ENCODE measurements around the gene SNX5. TPM values are rescaled to one million over a fixed set of nuclear protein-coding genes. Genes with fewer than 3 reads are reported as not detected.
A peak's percentile ranks its signal among the peaks of the same experiment; 100 is the strongest.

Gene SNX5
- total RNA-seq, 1 experiment from 2014 or later = 170 TPM

DNA sequence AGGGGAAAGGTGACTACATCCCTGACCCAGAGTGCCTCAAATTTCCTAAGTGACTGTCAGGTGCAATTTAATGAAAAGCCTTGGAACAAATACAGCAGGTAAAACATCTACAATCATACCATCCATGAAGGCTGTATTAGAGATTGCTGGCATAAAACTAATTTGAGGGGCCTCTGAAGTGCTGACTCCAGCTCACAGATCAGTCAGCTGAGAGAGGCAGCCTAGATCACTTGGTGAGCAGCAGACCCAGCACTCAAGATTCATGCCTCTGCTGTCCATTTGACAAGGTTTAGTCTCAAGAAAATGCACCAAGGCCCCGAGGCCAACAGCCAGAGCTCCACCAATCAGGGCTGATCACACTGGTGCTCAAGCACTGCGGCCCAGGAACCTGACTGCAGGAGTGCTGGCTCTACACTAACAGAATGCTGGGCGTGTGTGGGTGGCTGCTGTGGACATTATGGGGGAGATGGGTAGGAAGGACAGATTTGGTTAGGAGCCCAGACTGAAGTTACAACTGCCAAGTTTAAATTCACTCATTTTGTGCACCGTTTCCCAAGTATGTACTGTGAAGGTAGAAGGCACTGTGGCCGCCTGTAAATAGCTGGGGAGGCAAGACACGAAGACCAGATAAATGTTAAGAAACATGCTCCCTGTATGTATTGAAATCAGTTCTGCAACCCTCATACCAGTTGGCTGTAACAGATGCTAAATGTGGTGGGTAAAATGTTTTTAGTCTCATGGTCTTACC, 28.2 kb downstream of the SNX5 start:
- CTCF ChIA-PET = interaction anchor here (0.6 to 1.3 kb wide), 5 partner anchors 9 to 218 kb away, joined by 3 read pairs; no protein-coding TSS in a partner anchor
- no TSS peak for BruUV-seq (replicated peaks)
- no peak for DNase-seq (ENCODE audit: unreplicated experiment)
- no peaks in the 10 kb centered on the region for H3K27me3 Mint-ChIP-seq (ENCODE audit: insufficient read depth, unreplicated experiment)
- no peak overlapping the region for H3K27ac Mint-ChIP-seq (ENCODE audit: low read depth, unreplicated experiment)
- no peaks in the 10 kb centered on the region for H3K9me3 Mint-ChIP-seq (ENCODE audit: unreplicated experiment)
- intact Hi-C loops (cut with micrococcal nuclease) = no loop called here
- H3K4me3 Mint-ChIP-seq (ENCODE audit: unreplicated experiment) = no peak overlapping the region
- H3K4me1 Mint-ChIP-seq (ENCODE audit: insufficient read depth, unreplicated experiment) = no peaks in the 10 kb centered on the region
- TF ChIP-seq, protein P1, sequence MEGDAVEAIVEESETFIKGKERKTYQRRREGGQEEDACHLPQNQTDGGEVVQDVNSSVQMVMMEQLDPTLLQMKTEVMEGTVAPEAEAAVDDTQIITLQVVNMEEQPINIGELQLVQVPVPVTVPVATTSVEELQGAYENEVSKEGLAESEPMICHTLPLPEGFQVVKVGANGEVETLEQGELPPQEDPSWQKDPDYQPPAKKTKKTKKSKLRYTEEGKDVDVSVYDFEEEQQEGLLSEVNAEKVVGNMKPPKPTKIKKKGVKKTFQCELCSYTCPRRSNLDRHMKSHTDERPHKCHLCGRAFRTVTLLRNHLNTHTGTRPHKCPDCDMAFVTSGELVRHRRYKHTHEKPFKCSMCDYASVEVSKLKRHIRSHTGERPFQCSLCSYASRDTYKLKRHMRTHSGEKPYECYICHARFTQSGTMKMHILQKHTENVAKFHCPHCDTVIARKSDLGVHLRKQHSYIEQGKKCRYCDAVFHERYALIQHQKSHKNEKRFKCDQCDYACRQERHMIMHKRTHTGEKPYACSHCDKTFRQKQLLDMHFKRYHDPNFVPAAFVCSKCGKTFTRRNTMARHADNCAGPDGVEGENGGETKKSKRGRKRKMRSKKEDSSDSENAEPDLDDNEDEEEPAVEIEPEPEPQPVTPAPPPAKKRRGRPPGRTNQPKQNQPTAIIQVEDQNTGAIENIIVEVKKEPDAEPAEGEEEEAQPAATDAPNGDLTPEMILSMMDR (IDR thresholded peaks at IDR 0.05; ENCODE audit: unreplicated experiment) = no peak
- POLR2A ChIA-PET = interaction anchor here (1.3 kb wide), 1 partner anchor 19 kb away, joined by 3 read pairs; no protein-coding TSS in a partner anchor
- H3K36me3 Mint-ChIP-seq (ENCODE audit: insufficient read depth, unreplicated experiment) = peaks cover 68% of the 10 kb centered on the region

DNA sequence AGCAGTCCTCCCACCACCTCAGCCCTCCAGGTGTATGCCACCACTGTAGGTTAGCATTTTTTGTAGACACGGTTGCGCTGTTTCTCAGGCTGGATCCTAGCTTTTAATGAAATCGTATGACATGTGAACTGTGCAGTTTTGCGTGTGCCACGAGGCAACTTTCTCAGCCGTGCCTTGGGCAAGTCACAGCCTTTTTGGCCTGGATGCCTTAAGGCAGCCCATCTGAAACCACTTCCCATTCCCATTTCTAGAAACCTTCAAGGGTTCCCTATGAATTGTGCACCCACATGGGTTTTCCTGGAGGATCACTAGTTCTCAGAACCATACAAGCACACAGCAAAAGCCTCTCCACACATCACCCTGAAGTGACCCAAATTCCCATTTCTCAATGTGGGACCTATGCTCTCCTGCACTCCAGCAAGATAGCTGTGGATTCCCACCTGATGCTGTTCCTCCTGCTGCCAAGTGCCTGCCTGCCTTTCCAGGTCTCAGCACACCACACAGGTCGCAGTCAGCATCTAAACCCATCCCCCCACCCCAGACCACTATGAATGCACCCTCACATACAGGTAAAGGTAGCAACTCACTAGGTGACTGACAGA, 28.9 kb downstream of the SNX5 start:
- ChIA-PET CTCF (interaction anchor here (0.6 to 2.2 kb wide), 10 partner anchors 9 to 217 kb away, joined by 3 to 11 read pairs (median 3); no protein-coding TSS in a partner anchor), POLR2A (interaction anchor here (1.3 to 2.5 kb wide), 2 partner anchors 9 to 20 kb away, joined by 3 to 9 read pairs; no protein-coding TSS in a partner anchor)
- no peaks in the 10 kb centered on the region for H3K4me1 Mint-ChIP-seq (ENCODE audit: insufficient read depth, unreplicated experiment)
- intact Hi-C loops (cut with micrococcal nuclease) = loop anchor here (2.0 kb wide), 1 partner anchor 435 kb away; no protein-coding TSS in a partner anchor
- H3K27ac Mint-ChIP-seq (ENCODE audit: low read depth, unreplicated experiment) = no peak overlapping the region
- no peak overlapping the region for H3K4me3 Mint-ChIP-seq (ENCODE audit: unreplicated experiment)
- DNase-seq (ENCODE audit: unreplicated experiment) = no peak
- TF ChIP-seq, protein P1 (IDR thresholded peaks at IDR 0.05; ENCODE audit: unreplicated experiment) = no peak
- H3K36me3 Mint-ChIP-seq (ENCODE audit: insufficient read depth, unreplicated experiment) = peaks cover 62% of the 10 kb centered on the region
- H3K9me3 Mint-ChIP-seq (ENCODE audit: unreplicated experiment) = no peaks in the 10 kb centered on the region
- BruUV-seq (replicated peaks) = TSS peak; percentile 7
- H3K27me3 Mint-ChIP-seq (ENCODE audit: insufficient read depth, unreplicated experiment) = no peaks in the 10 kb centered on the region

DNA sequence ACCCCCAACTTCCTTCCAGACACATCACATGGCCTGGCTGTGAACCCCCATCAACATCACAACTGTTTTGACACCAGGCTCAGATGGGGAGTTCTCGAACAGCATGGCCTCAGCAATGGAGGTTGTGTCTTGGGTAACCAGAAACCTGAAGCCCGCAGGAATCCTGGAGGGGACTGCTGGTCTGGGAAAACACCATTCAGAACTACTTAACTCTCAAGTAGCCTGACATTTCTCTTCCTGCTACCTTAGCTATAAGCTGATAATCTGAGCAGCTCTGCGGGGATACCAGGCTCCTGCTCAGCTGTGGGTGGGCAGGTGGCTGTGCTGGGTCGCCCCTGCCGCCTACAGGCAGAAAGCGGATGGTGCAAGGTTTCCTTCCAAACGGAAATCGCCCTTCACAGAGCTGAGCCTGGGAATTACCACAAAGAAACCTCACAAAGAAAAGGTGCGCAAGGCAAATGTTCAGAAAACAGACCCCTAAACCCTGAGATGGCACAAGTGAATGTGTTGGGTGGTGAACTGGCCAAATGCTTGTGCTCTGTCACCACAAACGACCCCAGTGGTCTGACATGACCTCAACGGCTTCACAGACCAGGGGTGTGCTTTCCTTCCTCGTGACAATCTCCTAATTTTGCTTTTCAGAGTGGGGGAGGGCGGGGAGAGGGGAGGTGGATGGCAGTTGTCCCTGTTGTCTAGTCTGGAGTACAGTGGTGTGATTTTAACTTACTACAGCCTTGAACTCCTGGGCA, 29.5 kb downstream of the SNX5 start:
- no peaks in the 10 kb centered on the region for H3K4me1 Mint-ChIP-seq (ENCODE audit: insufficient read depth, unreplicated experiment)
- H3K27ac Mint-ChIP-seq (ENCODE audit: low read depth, unreplicated experiment) = no peak overlapping the region
- peak; percentile 57 for DNase-seq (ENCODE audit: unreplicated experiment)
- TF ChIP-seq, protein P1 (IDR thresholded peaks at IDR 0.05; ENCODE audit: unreplicated experiment) = peak; percentile 54
- H3K36me3 Mint-ChIP-seq (ENCODE audit: insufficient read depth, unreplicated experiment) = peaks cover 55% of the 10 kb centered on the region
- POLR2A ChIA-PET = interaction anchor here (0.8 to 2.5 kb wide), 6 partner anchors 9 to 224 kb away, joined by 3 to 9 read pairs (median 3); no protein-coding TSS in a partner anchor
- CTCF ChIA-PET = interaction anchor here (0.8 to 2.8 kb wide), 10 partner anchors 9 to 60 kb away, joined by 3 to 11 read pairs (median 4); no protein-coding TSS in a partner anchor
- no peak overlapping the region for H3K4me3 Mint-ChIP-seq (ENCODE audit: unreplicated experiment)
- no peaks in the 10 kb centered on the region for H3K9me3 Mint-ChIP-seq (ENCODE audit: unreplicated experiment)
- intact Hi-C loops (cut with micrococcal nuclease) = loop anchor here (2.0 kb wide), 1 partner anchor 434 kb away; no protein-coding TSS in a partner anchor
- no TSS peak for BruUV-seq (replicated peaks)
- no peaks in the 10 kb centered on the region for H3K27me3 Mint-ChIP-seq (ENCODE audit: insufficient read depth, unreplicated experiment)

Data from MCF 10A (cell line).